Sigmoid colon (tissue), 4 donors: ENCODE results near the gene MZB1.

Experiments
- CTCF ChIP-seq, 4 experiments: fragments of 450-650 bp in 3 of 4; fragments of 200-600 bp in 1 of 4; IDR thresholded peaks; one replicate each; pipeline ENCODE4 v1.5.1; 2016 to 2019; ENCODE audit warnings: antibody characterized with exemption in 4 of 4, mild to moderate bottlenecking in 3 of 4, moderate library complexity in 2 of 4
- EP300 ChIP-seq, 4 donors: sonication (generic); formaldehyde crosslinking; IDR thresholded peaks; one replicate each; pipeline ENCODE4 v1.6.1; 2017; ENCODE audit warnings: antibody characterized with exemption in 4 of 4
- POLR2AphosphoS5 ChIP-seq, 4 donors: sonication (generic); formaldehyde crosslinking; IDR thresholded peaks; one replicate each; pipeline ENCODE4 v1.6.1; 2017; ENCODE audit warnings: antibody characterized with exemption in 4 of 4

- no peak for TF ChIP-seq CTCF (IDR thresholded peaks at IDR 0.05)
- no peak for TF ChIP-seq EP300 (IDR thresholded peaks at IDR 0.05)
- TF ChIP-seq POLR2AphosphoS5 (IDR thresholded peaks at IDR 0.05), result no peak
These were observed 6.3 kb upstream of the MZB1 start for GRCh38 chr5:139395844-139396640.
